Measurements from ENCODE around the gene CRYBG1.
"Not testable (repeated sequence)": the region's sequence is repeated elsewhere in the genome, so short reads cannot be mapped to it uniquely, and the experiment has no call there.

The CRYBG1 gene

GRCh38 chr6:106535012-106535411 is 174.5 kb downstream of the CRYBG1 start:
- H3K27me3 Mint-ChIP-seq: no peaks in the 10 kb centered on the region
- peaks cover 67% of the 10 kb centered on the region for H3K36me3 Mint-ChIP-seq (ENCODE audit: low read depth)
- no peak for DNase-seq
- ATAC-seq: peak; percentile 30
- peaks cover 83% of the 10 kb centered on the region for H3K4me1 Mint-ChIP-seq
- H3K27ac Mint-ChIP-seq: peak overlapping the region; percentile 89
- no peaks in the 10 kb centered on the region for H3K9me3 Mint-ChIP-seq
- H3K4me3 Mint-ChIP-seq: peak overlapping the region; percentile 7

DNA sequence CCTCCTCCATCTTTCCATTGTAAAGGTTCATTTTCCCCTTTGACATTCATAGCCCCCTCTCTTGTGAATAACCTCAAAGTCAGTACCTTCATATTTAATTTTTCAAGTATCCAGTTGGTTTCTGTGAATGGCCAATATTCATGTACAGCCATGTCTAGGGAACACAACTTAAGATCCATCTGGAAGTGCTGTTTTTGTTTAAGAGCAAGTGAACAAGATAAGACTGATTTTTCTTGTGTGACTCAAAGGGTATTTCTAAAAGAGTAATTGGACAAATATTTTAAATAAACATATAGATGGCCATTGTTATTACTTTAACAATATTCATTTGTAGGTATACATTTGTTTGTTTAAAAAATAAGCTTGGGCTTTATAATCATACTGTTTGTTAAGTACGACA is 175.8 kb downstream of the CRYBG1 start:
- peaks cover 75% of the 10 kb centered on the region for H3K4me1 Mint-ChIP-seq
- no peaks in the 10 kb centered on the region for H3K9me3 Mint-ChIP-seq
- ATAC-seq: peak; percentile 20
- peak overlapping the region; percentile 50 for H3K4me3 Mint-ChIP-seq
- peak overlapping the region; percentile 87 for H3K27ac Mint-ChIP-seq
- H3K36me3 Mint-ChIP-seq (ENCODE audit: low read depth): peaks cover 62% of the 10 kb centered on the region
- H3K27me3 Mint-ChIP-seq: no peaks in the 10 kb centered on the region
- no peak for DNase-seq

DNA sequence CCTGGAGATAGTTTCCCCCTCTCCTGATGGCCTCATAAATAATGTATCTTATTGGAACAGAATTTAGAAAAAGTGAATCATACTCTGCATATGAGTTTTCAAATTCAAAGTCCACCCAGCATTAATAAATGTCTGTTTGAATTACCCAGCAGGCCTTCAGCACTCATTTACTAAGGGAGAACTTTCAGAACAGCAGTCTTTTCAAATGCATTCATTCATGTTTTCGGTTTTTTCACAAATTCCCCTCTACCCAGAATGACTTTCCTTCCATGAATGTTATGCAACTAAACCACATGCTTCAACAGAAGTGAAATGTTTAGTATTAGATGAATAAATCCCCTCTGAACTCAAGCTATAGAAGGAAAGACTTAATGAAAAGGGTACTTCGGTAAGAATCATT is 176.3 kb downstream of the CRYBG1 start:
- no peak for DNase-seq
- H3K4me1 Mint-ChIP-seq: peaks cover 74% of the 10 kb centered on the region

DNA sequence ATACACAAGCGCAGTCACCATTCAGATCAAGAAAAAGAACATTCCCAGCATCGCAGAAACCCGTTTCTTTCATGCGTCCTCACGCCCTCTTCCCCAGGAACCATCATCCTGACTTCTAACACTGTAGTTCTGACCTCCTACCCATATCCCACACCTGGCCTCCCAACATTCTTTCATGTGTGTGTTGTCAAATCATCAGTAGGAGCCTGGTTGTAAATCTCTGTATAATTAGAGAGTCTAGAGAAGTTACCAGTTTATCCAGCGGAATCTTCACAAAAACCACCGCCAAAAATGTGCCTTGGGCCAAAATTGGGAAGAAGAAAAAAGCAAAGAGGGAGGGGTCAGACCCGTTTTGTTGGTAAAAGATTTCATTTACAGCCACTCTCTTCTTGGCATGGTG is 177.1 kb downstream of the CRYBG1 start:
- H3K9me3 Mint-ChIP-seq: no peaks in the 10 kb centered on the region
- H3K27me3 Mint-ChIP-seq: no peaks in the 10 kb centered on the region
- ATAC-seq: no peak
- DNase-seq: no peak
- peak overlapping the region; percentile 22 for H3K4me3 Mint-ChIP-seq
- H3K27ac Mint-ChIP-seq: peak overlapping the region; percentile 87
- H3K4me1 Mint-ChIP-seq: peaks cover 67% of the 10 kb centered on the region
- H3K36me3 Mint-ChIP-seq (ENCODE audit: low read depth): peaks cover 58% of the 10 kb centered on the region

More for the DNA sequence above, 176.3 kb downstream of the CRYBG1 start:
- no peaks in the 10 kb centered on the region for H3K27me3 Mint-ChIP-seq
- H3K9me3 Mint-ChIP-seq: no peaks in the 10 kb centered on the region
- H3K4me3 Mint-ChIP-seq: peak overlapping the region; percentile 50
- peak overlapping the region; percentile 87 for H3K27ac Mint-ChIP-seq
- ATAC-seq: peak; percentile 13
- peaks cover 64% of the 10 kb centered on the region for H3K36me3 Mint-ChIP-seq (ENCODE audit: low read depth)

DNA sequence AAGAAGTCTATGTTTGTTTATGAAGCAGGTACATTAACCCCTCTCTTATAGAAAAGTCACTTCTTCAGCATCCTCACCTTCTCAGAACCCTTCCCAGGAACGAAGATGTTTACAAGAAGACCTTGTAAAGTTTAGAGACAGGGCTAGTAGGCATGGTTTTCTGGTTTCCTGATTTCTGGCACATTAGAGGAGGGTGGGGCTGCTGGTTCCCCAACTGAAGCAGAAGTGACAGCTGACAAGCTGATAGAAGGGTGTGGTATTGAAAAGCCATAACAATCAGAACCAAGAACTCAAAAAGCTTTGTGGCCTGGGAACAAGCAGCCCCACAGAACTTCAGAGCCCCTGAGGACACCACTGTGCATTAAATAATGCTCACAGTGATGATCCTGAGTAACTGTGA is 177.6 kb downstream of the CRYBG1 start:
- H3K27me3 Mint-ChIP-seq: no peaks in the 10 kb centered on the region
- no peak for ATAC-seq
- H3K4me3 Mint-ChIP-seq: no peak overlapping the region
- peaks cover 62% of the 10 kb centered on the region for H3K4me1 Mint-ChIP-seq
- H3K27ac Mint-ChIP-seq: no peak overlapping the region
- no peak for DNase-seq
- no peaks in the 10 kb centered on the region for H3K9me3 Mint-ChIP-seq
- H3K36me3 Mint-ChIP-seq (ENCODE audit: low read depth): peaks cover 55% of the 10 kb centered on the region

- H3K4me1 Mint-ChIP-seq: peaks cover 46% of the 10 kb centered on the region
- no peak overlapping the region for H3K4me3 Mint-ChIP-seq
- H3K36me3 Mint-ChIP-seq (ENCODE audit: low read depth): peaks cover 58% of the 10 kb centered on the region
- no peak for ATAC-seq
- H3K9me3 Mint-ChIP-seq: no peaks in the 10 kb centered on the region
- no peaks in the 10 kb centered on the region for H3K27me3 Mint-ChIP-seq
- DNase-seq: no peak
- no peak overlapping the region for H3K27ac Mint-ChIP-seq
Observed at GRCh38 chr6:106539936-106540335, 179.4 kb downstream of the CRYBG1 start.

DNA sequence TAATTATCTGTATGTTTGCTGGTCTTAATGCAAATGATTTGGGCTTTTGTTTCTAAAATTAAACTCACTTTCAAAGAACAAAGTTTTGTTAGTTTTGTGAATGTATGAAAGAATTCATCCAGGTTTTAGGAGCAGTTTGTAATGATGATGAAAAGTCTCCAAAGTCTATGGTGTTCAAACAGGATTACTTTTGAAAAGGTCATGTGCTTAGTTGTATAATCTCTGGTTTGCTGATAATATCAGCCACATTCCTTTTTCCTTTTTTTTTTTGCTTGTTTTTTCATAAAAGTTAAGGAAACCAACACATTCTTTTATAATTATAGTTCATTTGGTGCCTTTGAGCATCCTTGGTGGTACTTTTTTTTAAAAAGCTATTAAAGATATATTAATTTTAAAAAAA is 179.9 kb downstream of the CRYBG1 start:
- H3K4me1 Mint-ChIP-seq: peaks cover 46% of the 10 kb centered on the region
- H3K36me3 Mint-ChIP-seq (ENCODE audit: low read depth): peaks cover 58% of the 10 kb centered on the region
- no peaks in the 10 kb centered on the region for H3K27me3 Mint-ChIP-seq

DNA sequence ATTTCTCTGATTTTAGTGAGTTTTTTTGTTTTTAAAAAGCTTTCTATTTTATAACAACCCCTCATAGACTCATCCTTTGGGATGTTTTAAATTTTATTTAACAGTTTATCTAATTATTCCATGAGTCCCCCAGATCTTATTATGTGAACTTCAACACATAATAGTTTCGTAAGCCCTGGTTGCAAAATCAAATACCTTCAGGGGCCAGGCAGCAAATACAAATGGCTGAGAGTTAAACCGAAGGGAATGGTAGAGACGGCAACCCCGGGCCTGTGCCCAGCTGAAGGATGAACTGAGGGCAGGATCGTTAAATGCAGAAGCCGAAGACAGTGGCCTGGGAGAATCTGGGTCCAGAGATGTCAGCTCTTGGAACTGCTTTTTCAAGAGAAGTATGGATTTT is 180.4 kb downstream of the CRYBG1 start:
- H3K27me3 Mint-ChIP-seq: no peaks in the 10 kb centered on the region
- no peak for DNase-seq
- H3K4me1 Mint-ChIP-seq: peaks cover 49% of the 10 kb centered on the region
- no peaks in the 10 kb centered on the region for H3K9me3 Mint-ChIP-seq
- no peak for ATAC-seq
- peaks cover 59% of the 10 kb centered on the region for H3K36me3 Mint-ChIP-seq (ENCODE audit: low read depth)
- H3K4me3 Mint-ChIP-seq: no peak overlapping the region
- no peak overlapping the region for H3K27ac Mint-ChIP-seq

More for the DNA sequence above, 179.9 kb downstream of the CRYBG1 start:
- no peaks in the 10 kb centered on the region for H3K9me3 Mint-ChIP-seq
- DNase-seq (no peak), ATAC-seq (no peak)
- H3K27ac Mint-ChIP-seq: no peak overlapping the region
- no peak overlapping the region for H3K4me3 Mint-ChIP-seq

DNA sequence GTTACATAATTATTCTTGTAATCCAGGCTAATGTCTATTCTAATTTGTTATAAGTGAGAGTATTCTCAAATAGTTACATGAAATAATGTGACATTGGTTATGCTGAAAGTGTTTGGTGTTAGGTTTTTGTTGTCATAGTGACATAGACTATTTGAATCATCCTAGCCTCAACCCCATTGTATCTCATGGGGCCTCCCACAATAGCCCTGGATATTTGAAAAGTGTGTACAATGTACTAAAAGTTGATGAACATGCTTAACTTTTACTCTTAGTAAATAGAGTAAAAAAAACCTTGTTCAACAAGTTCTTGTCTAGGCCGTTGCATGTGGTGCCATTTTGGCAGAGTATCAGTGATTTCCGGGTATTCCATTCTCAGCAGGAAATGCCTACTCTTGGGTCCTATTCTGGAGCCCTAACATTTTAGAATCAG is 185.8 kb downstream of the CRYBG1 start:
- peaks cover 64% of the 10 kb centered on the region for H3K36me3 Mint-ChIP-seq (ENCODE audit: low read depth)
- H3K27me3 Mint-ChIP-seq: no peaks in the 10 kb centered on the region
- peak overlapping the region; percentile 24 for H3K4me3 Mint-ChIP-seq
- H3K9me3 Mint-ChIP-seq: peaks cover 3% of the 10 kb centered on the region
- DNase-seq (no peak), ATAC-seq (peak; percentile 76)
- H3K4me1 Mint-ChIP-seq: peaks cover 50% of the 10 kb centered on the region
- peak overlapping the region; percentile 84 for H3K27ac Mint-ChIP-seq

DNA sequence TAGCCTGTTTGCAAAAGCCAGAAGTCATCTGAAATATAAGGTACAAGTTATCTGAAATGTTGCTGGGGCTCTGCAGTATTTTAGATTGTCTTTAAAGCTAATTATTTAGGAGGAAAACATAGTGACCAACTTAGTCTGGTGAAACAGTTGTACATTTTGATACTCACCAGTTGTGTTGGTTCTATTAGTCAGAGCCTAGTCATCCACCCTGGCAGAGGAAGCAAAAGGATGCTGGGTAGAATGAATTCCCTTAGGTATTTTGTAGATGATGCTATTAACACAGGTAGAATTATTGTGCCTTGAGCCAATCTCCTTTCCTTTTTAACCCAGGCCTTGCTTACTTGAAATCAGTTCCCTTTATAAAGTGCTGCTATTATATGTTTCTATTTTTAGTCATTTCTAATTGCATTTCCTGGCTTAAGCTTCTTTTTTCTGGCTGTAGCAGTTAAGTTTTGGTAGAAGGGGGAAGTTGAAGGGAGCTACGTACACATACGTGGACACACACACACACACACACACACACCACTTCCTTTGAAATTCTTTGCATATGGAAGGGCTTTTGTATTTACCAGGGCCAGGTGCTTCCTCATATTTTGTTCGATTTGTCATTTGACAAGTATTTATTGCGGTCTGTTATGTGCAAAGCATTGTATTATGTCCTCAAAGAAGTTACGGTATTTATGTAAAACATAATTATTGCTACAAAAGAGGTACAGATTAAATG is 186.3 kb downstream of the CRYBG1 start:
- peak; percentile 90 for ATAC-seq
- Mint-ChIP-seq H3K4me1 (peaks cover 52% of the 10 kb centered on the region), H3K9me3 (peaks cover 3% of the 10 kb centered on the region), H3K27me3 (no peaks in the 10 kb centered on the region), H3K36me3 (ENCODE audit: low read depth) (peaks cover 68% of the 10 kb centered on the region), H3K4me3 (peak overlapping the region; percentile 24), H3K27ac (peak overlapping the region; percentile 84)
- DNase-seq: no peak

DNA sequence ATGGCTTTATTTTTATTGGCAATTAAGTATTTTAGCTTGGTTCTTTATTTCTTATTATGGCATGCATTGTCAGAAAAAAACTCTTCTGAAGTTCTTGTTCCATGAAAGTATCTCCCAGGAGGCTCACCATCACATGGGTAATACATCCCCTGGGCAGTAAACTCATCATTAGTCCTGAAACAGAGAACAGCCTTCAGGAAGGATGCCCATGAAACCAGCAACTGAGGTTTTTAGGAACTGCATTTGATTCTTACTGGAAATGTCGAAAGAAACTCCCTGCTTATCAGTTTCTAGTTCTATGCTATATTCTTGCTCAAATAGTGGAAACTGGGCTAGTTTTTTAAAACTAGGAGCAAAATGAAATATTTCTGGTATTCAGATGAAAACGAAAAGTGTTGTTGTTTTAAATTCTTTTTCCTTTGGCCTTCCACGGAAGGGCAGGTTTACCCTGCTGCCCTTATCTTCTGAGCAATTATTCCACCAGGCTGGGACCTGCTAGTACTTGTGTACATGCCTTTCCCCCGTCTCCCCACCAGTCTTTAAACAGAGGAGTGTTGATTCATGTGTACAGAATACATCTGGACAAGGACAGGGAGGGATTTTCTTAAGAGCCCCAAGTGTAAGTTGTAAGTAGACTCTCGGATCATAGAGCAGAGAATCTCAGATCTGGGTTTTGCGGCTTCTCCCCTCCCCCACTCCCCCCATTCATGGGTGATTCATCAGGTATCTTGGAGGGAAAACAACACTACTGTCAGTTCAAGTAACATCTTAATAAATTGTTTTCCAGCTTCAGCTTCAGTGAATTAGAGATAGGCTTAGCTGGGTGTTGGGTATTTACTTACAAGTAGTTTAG is 187.3 kb downstream of the CRYBG1 start:
- Mint-ChIP-seq H3K9me3 (peaks cover 3% of the 10 kb centered on the region), H3K27ac (peak overlapping the region; percentile 84), H3K36me3 (ENCODE audit: low read depth) (peaks cover 72% of the 10 kb centered on the region), H3K4me1 (peaks cover 60% of the 10 kb centered on the region), H3K4me3 (no peak overlapping the region), H3K27me3 (no peaks in the 10 kb centered on the region)
- DNase-seq (no peak), ATAC-seq (no peak)

DNA sequence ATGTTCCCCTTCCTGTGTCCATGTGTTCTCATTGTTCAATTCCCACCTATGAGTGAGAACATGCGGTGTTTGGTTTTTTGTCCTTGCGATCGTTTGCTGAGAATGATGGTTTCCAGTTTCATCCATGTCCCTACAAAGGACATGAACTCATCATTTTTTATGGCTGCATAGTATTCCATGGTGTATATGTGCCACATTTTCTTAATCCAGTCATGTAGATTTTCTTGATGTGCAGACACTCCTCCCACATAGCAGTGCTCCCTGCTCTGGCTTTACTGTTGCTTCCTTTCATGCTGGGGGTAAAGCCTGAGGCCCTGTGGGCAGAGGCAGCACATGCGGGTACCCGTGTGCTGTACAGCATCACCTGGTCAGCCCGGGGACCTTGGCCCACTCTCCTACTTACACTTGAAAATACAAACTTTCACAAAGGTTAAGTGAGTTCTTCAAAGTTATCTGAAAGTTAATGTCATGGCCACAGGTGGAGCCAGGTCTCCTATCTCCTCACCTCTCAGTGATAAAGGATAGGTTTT is 188.5 kb downstream of the CRYBG1 start:
- H3K27me3 Mint-ChIP-seq, H3K4me3 Mint-ChIP-seq, H3K27ac Mint-ChIP-seq, ATAC-seq, DNase-seq, H3K9me3 Mint-ChIP-seq: not testable (repeated sequence)
- Mint-ChIP-seq H3K4me1 (peaks cover 71% of the 10 kb centered on the region), H3K36me3 (ENCODE audit: low read depth) (peaks cover 77% of the 10 kb centered on the region)

DNA sequence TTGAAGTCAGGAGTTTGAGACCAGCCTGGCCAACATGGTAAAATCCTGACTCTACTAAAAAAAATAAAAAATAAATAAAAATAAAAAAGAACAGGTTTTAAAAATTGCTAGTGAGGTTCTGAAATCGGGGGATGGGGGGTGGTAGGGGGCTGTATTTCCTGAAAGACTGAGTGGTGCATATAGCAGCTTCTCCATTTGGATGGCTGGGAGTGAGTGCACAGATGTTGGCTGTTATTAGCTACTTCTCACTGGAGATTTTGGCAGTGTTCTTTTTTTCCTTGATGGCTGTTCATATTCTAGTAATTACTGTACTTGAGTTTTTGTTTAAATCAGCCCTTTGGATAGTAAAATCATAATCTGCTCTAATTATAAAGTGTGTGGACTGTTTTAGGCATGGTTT is 189.0 kb downstream of the CRYBG1 start:
- Mint-ChIP-seq H3K9me3 (peaks cover 3% of the 10 kb centered on the region), H3K27me3 (no peaks in the 10 kb centered on the region), H3K27ac (peak overlapping the region; percentile 39), H3K4me1 (peaks cover 71% of the 10 kb centered on the region), H3K36me3 (ENCODE audit: low read depth) (peaks cover 76% of the 10 kb centered on the region), H3K4me3 (no peak overlapping the region)
- ATAC-seq: no peak
- DNase-seq: no peak

- Mint-ChIP-seq H3K4me1 (peaks cover 57% of the 10 kb centered on the region), H3K27ac (peak overlapping the region; percentile 7), H3K27me3 (no peaks in the 10 kb centered on the region), H3K4me3 (no peak overlapping the region), H3K36me3 (ENCODE audit: low read depth) (peaks cover 68% of the 10 kb centered on the region), H3K9me3 (peaks cover 3% of the 10 kb centered on the region)
- DNase-seq: no peak
- ATAC-seq: no peak
Observed at GRCh38 chr6:106551155-106551554, 190.6 kb downstream of the CRYBG1 start.

DNA sequence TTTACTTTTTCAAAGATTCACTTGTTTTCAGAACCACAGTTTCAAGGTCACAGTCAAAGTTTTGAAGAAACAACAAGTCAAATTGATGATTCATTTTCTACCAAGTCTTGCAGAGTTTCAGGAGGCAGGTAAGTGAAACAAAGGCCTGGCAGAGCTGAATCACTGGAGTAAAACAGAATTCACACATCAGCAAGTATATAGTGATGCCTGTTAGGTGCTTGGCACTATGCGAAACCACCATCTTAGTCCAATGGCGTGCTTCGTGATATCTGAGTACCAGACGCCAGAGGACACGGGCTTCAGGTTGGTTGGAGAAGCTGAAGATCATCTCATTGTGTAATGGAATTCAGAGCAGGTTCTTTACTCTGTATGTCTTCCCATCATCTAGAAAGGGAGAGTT is 192.9 kb downstream of the CRYBG1 start:
- peaks cover 58% of the 10 kb centered on the region for H3K36me3 Mint-ChIP-seq (ENCODE audit: low read depth)

More for the DNA sequence above, 192.9 kb downstream of the CRYBG1 start:
- no peak for DNase-seq
- H3K4me3 Mint-ChIP-seq: no peak overlapping the region
- peaks cover 34% of the 10 kb centered on the region for H3K4me1 Mint-ChIP-seq
- ATAC-seq: peak; percentile 96
- peak overlapping the region; percentile 67 for H3K27ac Mint-ChIP-seq
- peaks cover 3% of the 10 kb centered on the region for H3K9me3 Mint-ChIP-seq
- no peaks in the 10 kb centered on the region for H3K27me3 Mint-ChIP-seq
